Hematopoietic multipotent progenitor cell treated with erythropoietin and hydrocortisone succinate and interleukin-3 and kit ligand, for 6 days (in vitro differentiated cells): ENCODE results near the gene DYNC2LI1.

Source experiments
- DNase-seq: peaks from one replicate; pipeline ENCODE4 v3.0.0-alpha.2; 2015

DYNC2LI1 gene

GRCh38 chr2:43764086-43764705, 9.6 kb upstream of the DYNC2LI1 start:
- DNase-seq, result no peak

GRCh38 chr2:43766006-43766405, 7.8 kb upstream of the DYNC2LI1 start:
- no peak for DNase-seq

DNA sequence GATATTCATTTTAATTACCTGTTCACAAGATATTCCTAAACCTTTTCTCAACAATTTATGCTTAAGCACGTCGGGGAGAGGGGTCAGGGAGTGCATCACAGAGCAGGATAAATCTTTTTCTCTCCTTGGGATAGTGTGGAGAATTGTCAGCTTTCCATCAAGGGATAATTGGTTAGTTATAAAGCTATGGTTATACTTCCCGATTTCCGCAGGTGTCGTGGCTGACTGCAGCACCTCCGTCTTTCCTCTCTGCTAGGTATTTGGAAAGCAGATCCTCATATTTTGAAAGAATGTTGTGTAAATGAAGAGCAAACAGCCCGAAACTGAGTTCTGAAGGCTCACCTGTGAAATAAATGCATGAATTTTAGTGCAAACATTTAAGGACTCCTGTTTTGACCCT, 778 bp downstream of the DYNC2LI1 start:
- no peak for DNase-seq

DNA sequence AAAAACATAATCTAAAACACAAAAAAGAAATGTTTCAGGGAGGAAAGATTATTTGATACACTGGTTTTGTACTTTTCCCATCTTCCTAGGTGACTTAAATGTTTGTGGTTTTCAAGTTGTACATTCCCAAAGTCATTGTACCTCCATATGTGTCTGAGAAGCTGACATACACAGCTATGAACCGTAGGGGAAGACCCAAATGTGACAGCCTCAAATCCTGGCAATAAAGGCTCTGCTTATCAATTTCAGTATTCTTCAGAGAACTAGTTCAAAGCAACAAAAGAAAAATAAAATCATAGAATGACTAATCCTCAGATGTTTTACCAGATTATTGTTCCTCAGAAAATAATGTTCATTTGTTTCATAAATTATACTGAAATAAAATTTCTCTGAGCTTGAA, 2.5 kb downstream of the DYNC2LI1 start:
- DNase-seq, result no peak

GRCh38 chr2:43777306-43777926, 3.6 kb downstream of the DYNC2LI1 start:
- no peak for DNase-seq

- DNase-seq, result no peak
These were observed 4.4 kb downstream of the DYNC2LI1 start for GRCh38 chr2:43778233-43778632.

- no peak for DNase-seq
These were observed 14.1 kb downstream of the DYNC2LI1 start for GRCh38 chr2:43787895-43788294.

GRCh38 chr2:43788646-43789045, 14.8 kb downstream of the DYNC2LI1 start:
- no peak for DNase-seq

DNA sequence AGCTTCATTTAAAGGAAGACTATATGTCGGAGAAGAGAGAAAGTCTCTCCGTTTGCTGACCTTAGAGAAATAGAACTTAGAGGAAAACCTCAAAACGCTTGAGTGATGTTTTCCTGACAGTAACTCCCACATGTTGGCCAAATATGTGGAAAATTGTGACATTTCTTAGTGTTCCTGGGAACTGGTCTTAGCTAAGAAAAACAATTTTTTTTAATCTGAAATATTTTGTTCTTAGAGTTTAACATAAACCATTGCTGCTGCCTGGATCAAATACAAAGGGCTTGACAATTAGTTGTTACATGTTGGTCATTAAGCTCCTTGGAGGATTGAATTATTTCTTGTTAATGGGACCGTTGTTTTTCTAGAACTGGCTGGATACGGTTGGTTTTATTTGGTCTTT, 16.3 kb downstream of the DYNC2LI1 start:
- no peak for DNase-seq

GRCh38 chr2:43791035-43791765, 17.4 kb downstream of the DYNC2LI1 start:
- DNase-seq, result no peak

DNA sequence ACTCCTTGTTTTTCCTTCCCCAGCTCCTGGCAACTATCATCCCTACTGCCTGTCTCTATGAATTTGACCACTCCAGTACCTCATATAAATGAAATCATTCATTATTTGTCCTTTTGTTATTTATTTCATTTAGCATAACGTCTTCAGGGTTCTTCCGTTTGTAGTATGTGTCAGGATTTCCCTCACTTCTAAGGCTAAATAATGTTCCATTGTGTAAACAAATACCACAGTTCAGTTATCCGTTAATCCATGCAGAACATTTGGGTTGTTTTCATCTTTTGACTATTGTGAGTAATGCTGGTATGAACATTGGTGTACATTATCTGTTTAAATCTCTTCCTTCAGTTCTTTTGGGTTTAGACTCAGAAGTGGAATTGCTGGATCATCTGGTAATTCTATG, 18.8 kb downstream of the DYNC2LI1 start:
- no peak for DNase-seq

DNA sequence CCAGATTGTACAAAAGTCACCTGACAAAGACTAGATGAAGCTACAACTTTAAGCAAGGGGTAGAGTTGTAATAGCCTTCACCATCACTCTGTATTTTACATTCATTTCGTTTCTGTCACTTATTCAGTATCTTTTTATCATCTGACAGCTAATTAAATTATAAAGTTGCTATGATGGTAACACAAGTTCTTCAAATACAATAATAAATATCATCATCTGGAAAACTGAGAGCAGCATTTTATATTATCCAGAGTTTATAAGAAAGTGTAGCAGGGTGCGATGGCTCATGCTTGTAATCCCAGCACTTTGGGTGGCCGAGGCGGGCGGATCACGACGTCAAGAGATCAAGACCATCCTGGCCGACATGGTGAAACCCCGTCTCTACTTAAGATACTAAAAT, 21.1 kb downstream of the DYNC2LI1 start:
- DNase-seq, result no peak

- no peak for DNase-seq
These were observed 22.4 kb downstream of the DYNC2LI1 start for GRCh38 chr2:43796206-43796605.

- peak; percentile 29 for DNase-seq
These were observed 24.5 kb downstream of the DYNC2LI1 start for GRCh38 chr2:43798300-43798699.

- no peak for DNase-seq
These were observed 27.1 kb downstream of the DYNC2LI1 start for GRCh38 chr2:43800894-43801293.

GRCh38 chr2:43802135-43802534, 28.3 kb downstream of the DYNC2LI1 start:
- no peak for DNase-seq

DNA sequence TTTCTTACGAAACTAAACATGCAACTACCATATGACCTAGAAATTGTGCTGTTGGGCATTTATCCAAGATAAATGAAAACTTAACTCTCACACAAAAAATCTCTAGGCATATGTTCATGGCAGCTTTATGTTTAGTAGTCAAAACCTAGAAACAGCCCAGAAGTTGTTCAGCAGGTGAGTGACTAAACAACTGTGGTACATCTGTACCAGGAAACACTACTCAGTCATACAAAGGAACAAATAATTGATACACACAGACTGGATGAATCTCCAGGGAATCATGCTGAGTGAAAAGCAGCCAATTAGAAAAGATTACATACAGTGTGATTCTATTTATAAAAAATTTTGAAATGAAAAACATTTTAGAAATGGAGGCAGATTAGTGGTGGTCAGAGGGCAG, 29.3 kb downstream of the DYNC2LI1 start:
- DNase-seq, result no peak

DNA sequence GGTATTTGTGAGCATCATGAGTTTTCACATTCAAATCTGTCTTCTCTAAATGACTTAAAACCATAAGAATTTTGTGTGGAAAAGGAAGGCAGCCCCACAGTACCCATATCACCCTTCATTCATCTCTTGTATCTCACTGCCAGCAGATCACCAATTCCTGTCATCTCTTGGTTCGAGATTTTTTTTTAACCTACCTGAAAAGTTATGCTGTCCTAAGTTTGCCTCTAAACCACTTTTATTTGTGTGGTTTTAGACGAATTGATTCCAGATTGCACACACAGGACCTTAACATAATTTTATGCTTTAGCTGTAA, 32.8 kb downstream of the DYNC2LI1 start:
- DNase-seq, result no peak

GRCh38 chr2:43810452-43810851, 36.6 kb downstream of the DYNC2LI1 start:
- DNase-seq, result peak; percentile 8

DNA sequence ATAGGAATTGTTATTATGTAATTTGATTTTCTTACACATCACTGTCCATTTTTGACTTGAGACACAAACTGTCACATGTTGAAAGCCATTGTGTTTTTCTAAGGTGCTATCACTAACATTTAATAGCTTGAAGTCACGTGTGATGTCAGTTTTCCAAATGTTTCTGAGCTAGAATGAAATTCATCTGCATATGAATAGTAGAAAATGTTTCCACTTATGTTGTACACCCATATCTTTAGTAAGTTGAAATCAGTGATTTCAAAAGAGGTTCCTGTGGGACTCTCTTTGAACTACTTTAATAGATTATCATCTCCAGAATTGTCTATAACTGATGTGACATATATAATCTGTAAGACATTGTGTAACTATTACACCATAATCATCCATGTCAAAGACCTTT, 37.0 kb downstream of the DYNC2LI1 start:
- no peak for DNase-seq

GRCh38 chr2:43812006-43812405, 38.2 kb downstream of the DYNC2LI1 start:
- DNase-seq, result no peak

DNA sequence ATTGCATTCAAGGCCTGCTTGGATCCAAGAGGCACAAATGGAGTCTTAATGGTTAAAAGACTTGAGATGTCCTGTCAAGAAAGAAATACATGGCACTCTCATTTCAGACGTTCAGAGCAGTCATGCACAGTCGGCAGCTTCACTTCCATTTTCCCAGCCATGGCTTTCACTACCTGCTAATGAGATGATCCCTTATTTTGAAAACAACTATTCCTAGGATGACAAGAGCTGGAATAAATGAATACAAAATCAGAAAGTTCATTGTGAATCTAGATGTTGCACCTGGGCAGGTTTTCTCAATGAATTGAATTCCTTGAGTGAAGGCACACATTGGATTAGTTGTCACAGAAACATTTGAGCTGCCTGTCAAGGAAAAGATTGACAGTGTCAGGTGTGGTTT, 39.1 kb downstream of the DYNC2LI1 start:
- no peak for DNase-seq

GRCh38 chr2:43814711-43815110, 40.9 kb downstream of the DYNC2LI1 start:
- DNase-seq, result no peak

DNA sequence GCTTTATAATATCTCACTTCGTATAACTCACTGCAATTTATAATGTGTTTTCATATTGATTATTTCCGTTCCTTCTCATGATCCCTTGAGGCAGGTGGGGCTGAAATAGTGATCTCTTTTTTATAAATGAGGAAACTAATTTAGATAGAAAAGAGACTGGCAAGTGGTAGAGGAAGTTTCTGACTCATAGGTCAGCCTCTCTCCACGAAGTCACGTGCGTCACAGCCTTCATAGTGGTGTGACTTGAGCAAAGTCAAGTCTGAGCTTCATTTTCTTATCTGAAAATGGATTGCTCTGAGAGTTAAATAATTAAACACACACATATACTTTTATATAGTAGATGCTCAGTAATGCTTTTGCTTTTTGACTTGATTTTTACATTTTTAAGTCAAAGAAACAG, 44.9 kb downstream of the DYNC2LI1 start:
- DNase-seq, result peak; percentile 57
